Activated CD4-positive, alpha-beta T cell treated with anti-CD3 and anti-CD28 coated beads for 24 hours (primary cell): ENCODE results near the gene NPC1L1.

Experiments
- DNase-seq, 2 donors: peaks; one replicate each; pipeline ENCODE4 v3.0.0-alpha.2; 2020; ENCODE audit warnings: low read depth in 2 of 2

The NPC1L1 gene

DNA sequence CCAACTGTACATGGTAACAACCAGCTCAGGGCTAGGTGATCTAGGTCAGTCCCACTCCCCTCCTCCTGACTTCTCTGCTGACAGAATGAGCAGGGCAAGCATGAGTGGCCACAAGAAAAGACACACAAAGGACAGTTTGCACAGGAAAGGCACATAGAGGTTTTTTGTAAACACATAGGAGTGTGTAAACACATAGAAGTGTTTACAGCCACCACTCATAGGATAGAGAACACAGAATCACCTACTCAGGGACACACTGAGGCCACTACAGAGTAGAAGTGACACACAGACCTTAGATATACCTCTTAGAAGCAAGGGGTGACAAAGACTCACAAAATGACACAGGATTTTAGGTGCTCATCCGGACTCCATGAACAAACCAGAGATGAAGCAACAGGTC is 69.7 kb downstream of the NPC1L1 start:
- DNase-seq: no peak

DNA sequence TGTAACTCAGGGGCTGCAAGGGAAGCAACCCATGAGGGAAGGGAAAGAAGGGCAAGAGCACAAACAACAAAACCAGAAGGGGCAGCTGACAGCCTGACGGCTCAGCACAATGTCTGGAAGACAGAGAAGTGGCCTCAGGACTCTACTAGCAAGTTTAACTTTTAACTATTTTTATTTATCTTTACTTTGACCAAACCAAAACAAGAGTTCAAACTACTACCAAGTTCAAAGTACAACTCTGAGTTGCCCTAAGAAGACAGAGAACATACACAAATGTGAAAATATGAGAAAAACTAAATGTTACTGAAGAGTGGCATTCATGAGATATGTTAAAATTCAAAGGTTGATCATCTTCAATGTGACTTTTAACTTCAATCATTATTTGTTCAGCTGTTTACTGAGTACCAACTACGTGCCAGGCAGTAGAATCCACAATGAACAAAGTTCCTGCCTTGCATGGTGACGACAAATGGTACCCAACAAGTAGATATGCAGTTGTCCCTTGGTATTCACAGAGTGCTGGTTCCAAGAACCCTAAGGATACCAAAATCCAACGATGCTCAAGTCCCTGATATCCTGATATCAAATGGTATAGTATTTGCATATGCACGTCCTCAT is 70.4 kb downstream of the NPC1L1 start:
- DNase-seq: no peak

- no peak for DNase-seq
Measured at GRCh38 chr7:44470135-44470479, 71.0 kb downstream of the NPC1L1 start.

- DNase-seq: no peak
Measured at GRCh38 chr7:44469461-44470134, 71.5 kb downstream of the NPC1L1 start.

GRCh38 chr7:44467217-44467548 is 73.9 kb downstream of the NPC1L1 start:
- no peak for DNase-seq

GRCh38 chr7:44466300-44467216 is 74.6 kb downstream of the NPC1L1 start:
- DNase-seq: no peak

DNA sequence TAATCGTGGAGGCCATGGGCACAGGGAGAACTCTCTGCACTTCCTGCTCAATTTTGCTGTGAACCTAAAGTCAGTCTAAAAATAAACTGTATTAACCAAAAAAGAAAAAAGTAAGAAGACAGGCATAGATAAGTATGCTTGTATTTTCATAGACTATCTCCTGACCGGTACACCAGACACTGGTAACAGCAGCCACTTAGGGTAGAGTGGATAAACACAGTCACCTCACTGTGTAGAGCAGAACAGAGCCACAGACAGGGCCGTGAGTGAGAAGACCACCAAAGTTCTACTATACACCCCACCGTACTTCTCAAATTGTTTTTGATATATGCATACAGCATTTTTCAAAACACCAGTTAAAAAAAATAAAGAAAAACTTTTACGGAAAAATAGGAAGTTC is 75.6 kb downstream of the NPC1L1 start:
- no peak for DNase-seq

DNA sequence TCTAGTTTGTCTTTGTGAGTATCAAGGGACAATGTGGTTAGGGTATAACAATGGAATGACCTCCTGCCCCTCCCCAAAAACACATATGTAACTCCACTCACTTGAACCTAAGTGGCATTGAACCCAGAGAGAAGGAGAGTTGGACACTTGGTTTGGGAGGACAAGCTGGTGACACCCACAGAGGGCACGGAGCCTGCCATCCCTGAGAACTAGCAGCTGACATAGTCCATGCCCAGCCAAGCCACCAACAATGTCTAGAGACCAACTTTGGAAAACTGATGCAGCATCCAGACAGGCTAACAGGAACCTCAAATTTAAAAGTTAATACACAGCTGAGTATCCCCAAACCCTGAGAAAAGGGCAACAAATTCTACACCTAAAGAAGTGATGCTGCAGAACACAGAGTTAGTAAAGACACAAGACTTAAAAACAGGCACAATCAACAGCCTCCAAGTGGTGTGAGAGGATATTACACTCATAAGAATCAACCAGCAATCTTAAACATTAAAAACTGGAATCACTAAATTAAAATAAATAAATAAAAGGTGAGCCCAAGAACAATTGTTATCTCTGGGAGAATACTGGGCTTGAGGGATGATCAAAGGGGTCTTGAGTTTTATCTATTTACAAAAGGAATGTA is 77.8 kb downstream of the NPC1L1 start:
- no peak for DNase-seq
